Measurements from ENCODE around the gene SECTM1. TPM values are rescaled to one million over a fixed set of nuclear protein-coding genes. Genes with fewer than 3 reads are reported as not detected.

SECTM1 gene
- total and polyA plus RNA-seq, 2 experiments from 2014 or later, result 9.7 to 15.0 TPM

DNA sequence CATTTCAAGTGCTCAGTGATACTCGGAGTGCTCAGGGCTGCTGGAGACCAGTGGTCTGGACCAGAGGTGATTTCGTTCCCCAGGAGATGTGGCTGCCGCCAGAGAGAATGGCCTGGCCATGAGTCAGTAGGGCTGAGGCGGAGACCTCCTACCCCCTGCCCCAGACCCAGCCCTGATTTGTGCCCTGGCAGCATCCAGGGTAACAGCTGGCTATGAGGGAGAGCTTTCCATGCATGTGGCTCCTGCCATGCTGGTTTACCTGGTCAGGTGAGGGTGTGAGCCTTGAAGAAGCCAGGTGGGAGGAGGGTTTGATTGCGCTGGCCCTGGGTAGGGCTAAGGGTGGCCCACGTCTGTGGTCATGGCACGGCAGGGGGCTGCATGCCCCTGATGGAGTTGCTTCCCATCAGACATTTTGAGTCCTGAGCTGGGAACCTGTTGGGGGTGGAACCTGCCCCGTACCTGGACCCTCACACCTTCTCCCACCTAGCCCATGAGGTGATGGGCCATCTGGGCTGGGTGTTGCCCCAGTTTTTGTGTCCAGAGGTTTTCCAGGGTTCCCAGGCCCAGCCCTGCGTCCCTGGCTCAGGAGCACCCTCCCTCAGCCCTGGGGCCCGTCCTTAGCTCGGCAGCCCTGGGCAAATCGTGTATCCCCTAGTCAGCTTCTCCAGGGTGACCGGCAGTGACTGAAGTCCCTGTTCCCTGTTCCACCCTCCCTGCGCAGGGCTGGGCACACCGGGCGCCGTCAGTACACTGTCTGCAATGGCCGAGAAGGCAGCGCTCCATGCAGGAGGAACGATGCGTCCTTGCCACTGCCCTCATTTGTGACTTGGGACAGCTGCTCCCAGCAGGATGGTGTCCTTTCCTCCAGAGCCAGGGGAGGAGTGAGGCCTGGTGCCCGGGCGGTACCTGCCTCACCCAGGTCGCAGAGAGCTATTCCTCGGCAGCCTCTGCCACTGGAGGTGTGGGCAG, 51.0 kb downstream of the SECTM1 start:
- 95% methylated on average over 25 of the region's 25 CpGs for WGBS (ENCODE audit: low lambda C conversion rate, missing lambda C conversion rate)
- H3K4me3 ChIP-seq, result no peak overlapping the region
- H3K79me2 ChIP-seq, result no peaks in the 10 kb centered on the region
- H4K20me1 ChIP-seq (ENCODE audit: insufficient read depth, poor library complexity, severe bottlenecking), result no peaks in the 10 kb centered on the region
- H3K4me1 ChIP-seq (ENCODE audit: insufficient read depth), result peaks cover 3% of the 10 kb centered on the region
- H2AFZ ChIP-seq, result no peak overlapping the region
- no peaks in the 10 kb centered on the region for H3K9me3 ChIP-seq (ENCODE audit: low read depth)
- no peak for DNase-seq (ENCODE audit: low spot score)
- H3K9me2 ChIP-seq (replicated peaks; ENCODE audit: insufficient read depth), result no peaks in the 10 kb centered on the region
- TF ChIP-seq, protein P1, sequence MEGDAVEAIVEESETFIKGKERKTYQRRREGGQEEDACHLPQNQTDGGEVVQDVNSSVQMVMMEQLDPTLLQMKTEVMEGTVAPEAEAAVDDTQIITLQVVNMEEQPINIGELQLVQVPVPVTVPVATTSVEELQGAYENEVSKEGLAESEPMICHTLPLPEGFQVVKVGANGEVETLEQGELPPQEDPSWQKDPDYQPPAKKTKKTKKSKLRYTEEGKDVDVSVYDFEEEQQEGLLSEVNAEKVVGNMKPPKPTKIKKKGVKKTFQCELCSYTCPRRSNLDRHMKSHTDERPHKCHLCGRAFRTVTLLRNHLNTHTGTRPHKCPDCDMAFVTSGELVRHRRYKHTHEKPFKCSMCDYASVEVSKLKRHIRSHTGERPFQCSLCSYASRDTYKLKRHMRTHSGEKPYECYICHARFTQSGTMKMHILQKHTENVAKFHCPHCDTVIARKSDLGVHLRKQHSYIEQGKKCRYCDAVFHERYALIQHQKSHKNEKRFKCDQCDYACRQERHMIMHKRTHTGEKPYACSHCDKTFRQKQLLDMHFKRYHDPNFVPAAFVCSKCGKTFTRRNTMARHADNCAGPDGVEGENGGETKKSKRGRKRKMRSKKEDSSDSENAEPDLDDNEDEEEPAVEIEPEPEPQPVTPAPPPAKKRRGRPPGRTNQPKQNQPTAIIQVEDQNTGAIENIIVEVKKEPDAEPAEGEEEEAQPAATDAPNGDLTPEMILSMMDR (IDR thresholded peaks at IDR 0.05; ENCODE audit: poor library complexity), result no peak
- TF ChIP-seq EZH2 (IDR thresholded peaks at IDR 0.05; ENCODE audit: borderline replicate concordance), result no peak
- no peak overlapping the region for H3K27ac ChIP-seq
- no peaks in the 10 kb centered on the region for H3K36me3 ChIP-seq (replicated peaks; ENCODE audit: insufficient read depth, low read depth)
- H3K27me3 ChIP-seq, result no peaks in the 10 kb centered on the region
- H3K4me2 ChIP-seq, result no peak overlapping the region

DNA sequence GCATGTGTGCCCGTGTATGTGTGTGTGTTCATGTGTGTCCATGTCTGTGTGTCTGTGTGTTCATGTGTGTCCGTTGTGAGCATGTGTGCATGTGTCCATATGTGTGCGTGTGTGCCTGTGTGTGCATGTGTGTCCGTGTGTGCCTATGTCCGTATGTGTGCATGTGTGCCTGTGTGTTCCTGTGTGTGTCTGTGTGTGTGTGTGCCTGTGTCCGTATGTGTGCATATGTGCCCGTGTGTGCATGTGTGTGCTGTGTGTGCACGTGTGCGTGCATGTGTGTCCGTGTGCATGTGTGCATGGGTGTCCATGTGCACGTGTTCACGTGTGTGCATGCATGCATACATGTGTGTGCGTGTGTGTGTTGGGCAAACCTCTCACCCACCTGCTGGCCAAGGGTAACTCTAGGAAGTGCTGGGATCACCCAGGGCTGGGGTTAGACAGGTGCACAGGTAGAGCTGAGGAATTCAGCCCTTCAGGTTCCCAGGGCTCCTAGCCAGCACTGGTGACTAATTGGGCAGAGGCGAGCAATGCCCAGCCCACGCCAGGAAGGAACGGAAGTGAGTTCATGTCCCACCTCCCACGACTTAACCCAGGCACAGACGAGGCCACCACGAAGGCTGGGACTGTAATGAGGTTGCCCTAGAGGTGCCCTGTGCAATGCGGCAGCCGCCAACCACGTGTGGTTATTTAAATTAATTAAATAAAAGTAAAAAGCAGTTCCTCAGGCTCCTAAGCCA, 51.9 kb downstream of the SECTM1 start:
- Histone ChIP-seq H2AFZ (no peak overlapping the region), H3K9me2 (replicated peaks; ENCODE audit: insufficient read depth) (no peaks in the 10 kb centered on the region), H3K4me3 (no peak overlapping the region), H3K4me1 (ENCODE audit: insufficient read depth) (peaks cover 8% of the 10 kb centered on the region), H3K27me3 (no peaks in the 10 kb centered on the region), H4K20me1 (ENCODE audit: insufficient read depth, poor library complexity, severe bottlenecking) (no peaks in the 10 kb centered on the region), H3K9me3 (ENCODE audit: low read depth) (no peaks in the 10 kb centered on the region), H3K36me3 (replicated peaks; ENCODE audit: insufficient read depth, low read depth) (no peaks in the 10 kb centered on the region), H3K79me2 (no peaks in the 10 kb centered on the region), H3K27ac (no peak overlapping the region), H3K4me2 (no peak overlapping the region)
- TF ChIP-seq EZH2 (IDR thresholded peaks at IDR 0.05; ENCODE audit: borderline replicate concordance) (no peak), EZH2phosphoT487 (IDR thresholded peaks at IDR 0.05; ENCODE audit: low read depth, severe bottlenecking, unreplicated experiment) (no peak)
- TF ChIP-seq, protein P1 (IDR thresholded peaks at IDR 0.05; ENCODE audit: poor library complexity), result no peak
- 94% methylated on average over 22 of the region's 22 CpGs for WGBS (ENCODE audit: low lambda C conversion rate, missing lambda C conversion rate)
- DNase-seq (ENCODE audit: low spot score), result no peak

DNA sequence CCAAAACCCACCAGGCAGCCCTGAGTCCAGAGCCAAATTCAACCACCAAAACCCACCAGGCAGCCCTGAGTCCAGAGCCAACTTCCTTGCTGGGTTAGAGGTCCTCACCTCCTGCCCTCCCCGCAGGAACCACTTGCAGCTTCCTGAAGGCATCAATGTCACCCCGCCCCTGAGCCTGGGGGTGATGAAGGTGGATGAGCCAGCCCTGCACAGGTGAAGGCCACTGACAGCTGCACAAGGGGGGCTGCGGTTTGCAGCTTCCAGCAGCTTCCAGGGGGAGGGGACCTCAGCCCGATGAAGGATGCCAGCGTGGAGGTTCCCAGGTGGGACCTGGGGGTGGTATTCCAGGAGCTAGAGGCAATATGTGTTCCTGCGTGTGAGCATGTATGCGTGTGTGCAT, 52.5 kb downstream of the SECTM1 start:
- Histone ChIP-seq H3K79me2 (no peaks in the 10 kb centered on the region), H3K9me2 (replicated peaks; ENCODE audit: insufficient read depth) (no peaks in the 10 kb centered on the region), H3K36me3 (replicated peaks; ENCODE audit: insufficient read depth, low read depth) (no peaks in the 10 kb centered on the region), H3K9me3 (ENCODE audit: low read depth) (no peaks in the 10 kb centered on the region), H3K27ac (no peak overlapping the region), H3K4me1 (ENCODE audit: insufficient read depth) (peaks cover 8% of the 10 kb centered on the region), H4K20me1 (ENCODE audit: insufficient read depth, poor library complexity, severe bottlenecking) (no peaks in the 10 kb centered on the region), H3K4me3 (no peak overlapping the region), H3K4me2 (no peak overlapping the region), H3K27me3 (no peaks in the 10 kb centered on the region), H2AFZ (no peak overlapping the region)
- TF ChIP-seq, protein P1 (IDR thresholded peaks at IDR 0.05; ENCODE audit: poor library complexity), result no peak
- TF ChIP-seq EZH2 (IDR thresholded peaks at IDR 0.05; ENCODE audit: borderline replicate concordance), result no peak
- no peak for TF ChIP-seq EZH2phosphoT487 (IDR thresholded peaks at IDR 0.05; ENCODE audit: low read depth, severe bottlenecking, unreplicated experiment)
- 87% methylated on average over 7 of the region's 7 CpGs for WGBS (ENCODE audit: low lambda C conversion rate, missing lambda C conversion rate)
- no peak for DNase-seq (ENCODE audit: low spot score)

All from hepatocyte (in vitro differentiated cells).